NB4 (cell line): ENCODE data around the gene TSGA10.

ENCODE experiments used
- CTCF ChIP-seq: IDR thresholded peaks from one replicate; pipeline ENCODE4 v1.5.1; 2012; ENCODE audit warnings: low read depth, low read length
- POLR2A ChIP-seq: IDR thresholded peaks from 2 replicates; pipeline ENCODE4 v1.6.1; 2011; ENCODE audit warnings: mild to moderate bottlenecking; ENCODE audit not compliant: insufficient read length; ENCODE audit errors: extremely low read depth

GRCh38 chr2:99139003-99139402, 15.7 kb downstream of the TSGA10 start:
- TF ChIP-seq CTCF (no peak), POLR2A (no peak)
